Keratinocyte (primary cell): ENCODE data around the gene PRDX1.

ENCODE experiments used
- CTCF ChIP-seq, 3 experiments: IDR thresholded peaks in 1 of 3; conservative IDR thresholded peaks in 1 of 3; optimal IDR thresholded peaks in 1 of 3; 2 replicates in 2 of 3; 3 replicates in 1 of 3; pipeline versions ENCODE3 to v1.5.1; 2011; ENCODE audit warnings: low read length in 3 of 3, mild to moderate bottlenecking in 3 of 3, moderate library complexity in 2 of 3, control low read depth in 1 of 3, inconsistent platforms in 1 of 3; ENCODE audit not compliant: insufficient read depth in 2 of 3; ENCODE audit errors: extremely low read depth in 1 of 3
- EZH2 ChIP-seq: IDR thresholded peaks from one replicate; pipeline ENCODE4 v1.6.1; 2012; ENCODE audit warnings: inconsistent platforms, mild to moderate bottlenecking, low read length, moderate library complexity

GRCh38 chr1:45544530-45544929 lies 22.8 kb upstream of the PRDX1 start:
- TF ChIP-seq CTCF (optimal IDR thresholded peaks at IDR 0.05 in 1 of 3, IDR thresholded peaks at IDR 0.05 in 1 of 3, conservative IDR thresholded peaks at IDR 0.05 in 1 of 3; ENCODE audit: extremely low read depth in 1 of 3, insufficient read depth in 2 of 3, low read length in 3 of 3) (no peak), EZH2 (no peak)
